Brain microvascular endothelial cell (primary cell): Measurements from ENCODE around the gene TBL1X.

Experiments used
- DNase-seq: peaks from one replicate; pipeline ENCODE4 v3.0.0-alpha.2; 2020
- H3K27ac ChIP-seq: fragments of 250-450 bp; sonication (Bioruptor Pico); 2 replicates; pipeline ENCODE4 v1.5.1; 2020; ENCODE audit warnings: mild to moderate bottlenecking, moderate library complexity
- H3K27me3 ChIP-seq: fragments of 250-450 bp; sonication (Bioruptor Pico); replicated peaks from 2 replicates; pipeline ENCODE4 v1.5.1; 2020; ENCODE audit warnings: mild to moderate bottlenecking
- H3K36me3 ChIP-seq: fragments of 250-450 bp; sonication (Bioruptor Pico); replicated peaks from 2 replicates; pipeline ENCODE4 v1.5.1; 2020; ENCODE audit warnings: mild to moderate bottlenecking
- H3K4me3 ChIP-seq: 2 replicates; pipeline ENCODE4 v1.5.1; 2011; ENCODE audit warnings: low read depth, mild to moderate bottlenecking, control low read depth, low read length, moderate library complexity
- in situ Hi-C: cut with HindIII; loops from 2 replicates; pipeline ENCODE4 v1.10.0; 2017; ENCODE audit warnings: low sequenced_read_pairs, low pct_ligation_motif_present
- TF ChIP-seq, protein P1 (sequence below): IDR thresholded peaks from 2 replicates; pipeline ENCODE4 v1.5.1; 2011; ENCODE audit warnings: low read depth, mild to moderate bottlenecking, moderate library complexity, low read length, control low read depth, inconsistent platforms; ENCODE audit errors: missing control alignments

The TBL1X gene

DNA sequence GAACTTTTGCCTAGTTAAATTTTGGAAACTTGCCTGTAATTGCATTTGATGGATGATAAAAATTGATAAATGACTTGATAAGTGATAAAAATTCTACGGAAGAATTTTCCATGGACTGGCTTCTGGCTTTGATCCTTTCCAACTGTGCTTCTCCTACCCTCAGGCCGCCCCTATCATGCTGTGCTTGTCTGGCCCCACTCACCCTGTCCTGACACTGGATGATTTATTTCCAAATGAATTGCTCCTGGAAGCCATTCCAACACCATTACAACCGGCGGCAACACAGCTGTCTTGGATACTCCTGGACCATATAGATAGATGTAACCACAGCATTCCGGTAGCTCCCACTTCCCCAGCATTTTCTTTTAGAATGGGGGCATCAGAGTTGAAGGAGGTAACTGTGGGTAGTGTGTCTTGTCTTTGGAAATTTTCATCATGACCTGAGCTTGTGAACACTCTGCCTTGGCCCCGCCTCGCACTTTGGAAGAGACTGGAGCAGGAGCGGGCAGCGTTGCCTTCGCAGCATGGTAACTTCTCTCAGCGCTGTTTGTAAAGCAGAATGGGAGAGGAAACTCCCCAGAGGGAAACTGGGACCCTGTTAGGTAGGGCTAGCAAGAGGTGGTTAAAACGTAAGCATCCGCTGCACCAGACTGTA, 77.4 kb downstream of the TBL1X start:
- TF ChIP-seq, protein P1, sequence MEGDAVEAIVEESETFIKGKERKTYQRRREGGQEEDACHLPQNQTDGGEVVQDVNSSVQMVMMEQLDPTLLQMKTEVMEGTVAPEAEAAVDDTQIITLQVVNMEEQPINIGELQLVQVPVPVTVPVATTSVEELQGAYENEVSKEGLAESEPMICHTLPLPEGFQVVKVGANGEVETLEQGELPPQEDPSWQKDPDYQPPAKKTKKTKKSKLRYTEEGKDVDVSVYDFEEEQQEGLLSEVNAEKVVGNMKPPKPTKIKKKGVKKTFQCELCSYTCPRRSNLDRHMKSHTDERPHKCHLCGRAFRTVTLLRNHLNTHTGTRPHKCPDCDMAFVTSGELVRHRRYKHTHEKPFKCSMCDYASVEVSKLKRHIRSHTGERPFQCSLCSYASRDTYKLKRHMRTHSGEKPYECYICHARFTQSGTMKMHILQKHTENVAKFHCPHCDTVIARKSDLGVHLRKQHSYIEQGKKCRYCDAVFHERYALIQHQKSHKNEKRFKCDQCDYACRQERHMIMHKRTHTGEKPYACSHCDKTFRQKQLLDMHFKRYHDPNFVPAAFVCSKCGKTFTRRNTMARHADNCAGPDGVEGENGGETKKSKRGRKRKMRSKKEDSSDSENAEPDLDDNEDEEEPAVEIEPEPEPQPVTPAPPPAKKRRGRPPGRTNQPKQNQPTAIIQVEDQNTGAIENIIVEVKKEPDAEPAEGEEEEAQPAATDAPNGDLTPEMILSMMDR: no peak
- no peak overlapping the region for H3K4me3 ChIP-seq
- DNase-seq: no peak
- no peaks in the 10 kb centered on the region for H3K36me3 ChIP-seq
- in situ Hi-C loops: no loop called here
- H3K27me3 ChIP-seq: no peaks in the 10 kb centered on the region
- H3K27ac ChIP-seq: no peak overlapping the region

DNA sequence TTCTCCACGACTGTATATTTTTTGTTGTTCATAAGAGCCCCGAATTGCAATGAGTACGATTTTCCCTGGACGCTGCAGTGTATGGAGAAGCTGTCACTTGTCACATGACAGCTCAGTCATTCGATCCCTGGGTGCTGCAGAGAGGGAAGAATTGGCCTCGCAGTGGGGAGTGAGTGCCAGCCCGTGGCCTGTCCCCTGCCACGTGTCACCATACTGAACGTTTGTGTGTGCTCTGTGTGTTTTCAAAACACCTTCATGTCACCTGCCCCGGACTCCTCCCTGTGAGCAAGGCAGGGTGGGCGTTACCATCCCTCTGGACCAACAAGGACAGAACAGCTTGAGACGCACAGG, 77.9 kb downstream of the TBL1X start:
- DNase-seq: no peak
- TF ChIP-seq, protein P1: no peak
- H3K4me3 ChIP-seq: no peak overlapping the region
- no peaks in the 10 kb centered on the region for H3K36me3 ChIP-seq
- no peak overlapping the region for H3K27ac ChIP-seq
- no peaks in the 10 kb centered on the region for H3K27me3 ChIP-seq
- in situ Hi-C loops: no loop called here

DNA sequence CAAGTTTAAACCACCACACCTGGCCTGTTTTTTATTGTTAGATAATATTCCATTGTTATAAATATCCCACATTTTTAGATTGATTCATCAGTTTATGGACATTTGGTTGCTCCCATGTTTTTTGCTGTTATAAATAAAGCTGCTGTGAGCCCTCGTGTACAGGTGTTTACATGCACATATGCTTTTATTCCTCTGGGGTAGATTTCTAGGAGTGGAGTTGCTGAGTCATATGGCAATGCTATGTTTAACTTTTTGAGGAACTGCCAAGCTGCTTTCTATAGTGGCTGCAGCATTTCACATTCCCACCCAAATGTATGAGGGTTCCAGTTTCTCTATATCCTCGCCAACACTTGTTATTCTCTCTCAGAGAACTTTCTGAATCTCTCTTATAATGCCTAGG, 90.5 kb downstream of the TBL1X start:
- in situ Hi-C loops: no loop called here
- Histone ChIP-seq H3K4me3 (no peak overlapping the region), H3K36me3 (no peaks in the 10 kb centered on the region), H3K27me3 (no peaks in the 10 kb centered on the region), H3K27ac (no peak overlapping the region)
- TF ChIP-seq, protein P1: no peak
- no peak for DNase-seq

DNA sequence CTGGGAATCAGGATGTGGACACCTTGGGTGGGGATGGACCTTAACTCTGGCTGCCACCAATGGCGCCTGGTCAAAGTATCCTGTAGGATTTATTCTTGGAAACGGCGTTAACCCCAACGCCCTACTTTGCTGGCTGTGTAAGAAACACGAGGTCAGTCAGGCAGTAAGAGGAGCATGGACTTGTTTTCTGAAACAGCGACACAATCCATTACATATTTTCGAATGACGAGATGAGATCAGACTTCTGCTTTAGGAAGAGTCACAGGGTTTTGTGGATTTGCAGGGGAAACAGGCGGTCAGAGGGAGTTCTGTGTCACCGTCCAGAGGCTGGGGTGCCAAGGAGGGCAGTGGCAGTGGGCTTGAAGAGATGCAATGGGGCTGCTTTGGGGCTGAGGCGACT, 92.2 kb downstream of the TBL1X start:
- Histone ChIP-seq H3K4me3 (no peak overlapping the region), H3K27ac (no peak overlapping the region), H3K27me3 (no peaks in the 10 kb centered on the region), H3K36me3 (no peaks in the 10 kb centered on the region)
- DNase-seq: no peak
- TF ChIP-seq, protein P1: no peak
- in situ Hi-C loops: no loop called here

DNA sequence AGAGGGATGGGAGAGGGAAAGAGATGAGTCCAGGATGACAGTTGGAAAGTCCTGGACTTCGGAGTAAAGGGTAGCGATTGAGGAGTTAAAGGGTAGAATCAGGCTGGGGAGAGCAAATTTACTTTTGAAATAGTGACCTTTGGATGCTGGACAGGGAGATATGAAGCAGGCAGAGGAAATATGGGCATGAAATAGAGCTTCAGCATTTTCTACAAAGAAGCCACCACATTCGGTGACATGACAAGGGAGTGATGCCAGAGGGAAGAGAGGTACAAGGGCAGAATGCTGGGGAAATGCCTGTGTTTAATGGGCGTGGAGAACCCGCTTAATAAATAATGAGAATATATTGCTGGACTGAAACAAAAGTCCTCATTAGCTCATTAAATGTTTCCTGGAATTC, 92.7 kb downstream of the TBL1X start:
- H3K36me3 ChIP-seq: no peaks in the 10 kb centered on the region
- no peaks in the 10 kb centered on the region for H3K27me3 ChIP-seq
- in situ Hi-C loops: no loop called here
- H3K4me3 ChIP-seq: no peak overlapping the region
- no peak overlapping the region for H3K27ac ChIP-seq
- TF ChIP-seq, protein P1: no peak
- DNase-seq: no peak

DNA sequence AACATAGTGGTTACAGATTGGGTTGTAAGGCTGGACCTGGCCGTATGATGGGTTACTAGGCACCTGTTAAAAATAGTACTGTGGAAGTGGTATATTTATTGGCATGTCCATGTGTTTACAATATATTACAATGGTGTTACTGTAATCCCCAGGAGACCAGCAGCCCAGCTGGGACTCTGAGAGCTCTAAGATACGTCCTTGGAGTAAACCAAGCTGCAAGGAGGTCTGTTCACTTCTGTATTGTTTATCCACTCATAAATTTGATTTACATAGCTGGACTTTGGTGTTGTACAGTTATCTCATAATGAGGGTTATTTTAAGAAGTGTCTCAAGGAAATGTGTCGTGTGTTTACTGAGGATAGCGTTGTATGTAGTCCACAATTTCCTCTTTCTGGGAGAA, 93.8 kb downstream of the TBL1X start:
- H3K27me3 ChIP-seq: no peaks in the 10 kb centered on the region
- in situ Hi-C loops: no loop called here
- no peak overlapping the region for H3K27ac ChIP-seq
- H3K4me3 ChIP-seq: no peak overlapping the region
- H3K36me3 ChIP-seq: no peaks in the 10 kb centered on the region
- no peak for DNase-seq
- TF ChIP-seq, protein P1: no peak
